OCI-LY3 (cell line): ENCODE measurements around the gene ARL17B.
"Not testable (repeated sequence)": the region's sequence is repeated elsewhere in the genome, so short reads cannot be mapped to it uniquely, and the experiment has no call there.

Experiments used
- CTCF ChIP-seq: fragments of 200-600, 300-600 bp; sonication (generic); IDR thresholded peaks from 2 replicates; pipeline ENCODE4 v1.5.1; 2014; ENCODE audit warnings: antibody characterized with exemption, low read length, low read depth
- EZH2phosphoT487 ChIP-seq: fragments of 200-600 bp; shearing (Covaris generic); IDR thresholded peaks from 2 replicates; pipeline ENCODE4 v1.6.1; 2018; ENCODE audit warnings: antibody characterized with exemption, mixed run types, low read depth

- TF ChIP-seq CTCF, EZH2phosphoT487: not testable (repeated sequence)
Observed at GRCh38 chr17:46385491-46385890, 23.9 kb upstream of the ARL17B start.
